ENCODE results near the gene LRP8.
A peak's percentile ranks its signal among the peaks of the same experiment; 100 is the strongest.

LRP8 gene

GRCh38 chr1:53299233-53299632 lies 28.6 kb downstream of the LRP8 start:
- no peak overlapping the region for H3K27ac ChIP-seq
- no peak for TF ChIP-seq CTCF (conservative IDR thresholded peaks at IDR 0.05)

GRCh38 chr1:53298045-53298637 lies 29.7 kb downstream of the LRP8 start:
- no peak for TF ChIP-seq CTCF (conservative IDR thresholded peaks at IDR 0.05)
- no peak overlapping the region for H3K27ac ChIP-seq

GRCh38 chr1:53297195-53297594 lies 30.7 kb downstream of the LRP8 start:
- H3K27ac ChIP-seq = no peak overlapping the region
- no peak for TF ChIP-seq CTCF (conservative IDR thresholded peaks at IDR 0.05)

GRCh38 chr1:53296117-53296749 lies 31.6 kb downstream of the LRP8 start:
- no peak for TF ChIP-seq CTCF (conservative IDR thresholded peaks at IDR 0.05)
- peak overlapping the region; percentile 51 for H3K27ac ChIP-seq

- peak overlapping the region; percentile 51 for H3K27ac ChIP-seq
- no peak for TF ChIP-seq CTCF (conservative IDR thresholded peaks at IDR 0.05)
Measured at GRCh38 chr1:53295726-53296116, 32.1 kb downstream of the LRP8 start.

GRCh38 chr1:53295295-53295694 lies 32.6 kb downstream of the LRP8 start:
- no peak for TF ChIP-seq CTCF (conservative IDR thresholded peaks at IDR 0.05)
- peak overlapping the region; percentile 51 for H3K27ac ChIP-seq

GRCh38 chr1:53294567-53294966 lies 33.3 kb downstream of the LRP8 start:
- no peak overlapping the region; the same call in 1 of the 2 replicates for H3K27ac ChIP-seq
- no peak for TF ChIP-seq CTCF (conservative IDR thresholded peaks at IDR 0.05)

All from VCaP (cell line).